T follicular helper cell (primary cell): ENCODE data around the gene METAP2.

ENCODE experiments used
- DNase-seq: peaks from one replicate; pipeline ENCODE4 v3.0.0-alpha.2; 2020; ENCODE audit warnings: low read depth

METAP2 gene

GRCh38 chr12:95513599-95513998 lies 39.6 kb downstream of the METAP2 start:
- DNase-seq = no peak

- DNase-seq = no peak
These were observed 41.2 kb downstream of the METAP2 start for GRCh38 chr12:95515197-95515596.

GRCh38 chr12:95516757-95517156 lies 42.8 kb downstream of the METAP2 start:
- no peak for DNase-seq

DNA sequence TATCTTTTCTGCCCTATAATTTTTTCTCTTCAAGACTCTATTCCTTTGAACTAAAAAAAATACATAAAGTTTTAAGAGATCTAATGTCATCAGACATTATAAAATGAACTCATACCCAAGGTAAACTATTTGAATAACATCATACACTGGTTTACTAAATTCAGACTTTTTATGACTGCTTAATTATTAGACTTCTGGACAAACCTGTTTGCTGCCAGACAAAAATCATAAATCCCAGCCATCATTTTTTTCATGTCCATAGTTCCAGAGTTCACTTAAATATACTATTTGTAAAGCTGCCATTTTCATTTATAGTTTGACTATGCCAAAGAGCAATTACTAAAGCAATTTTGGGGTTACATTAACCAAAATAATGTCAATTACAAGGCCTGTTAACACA lies 43.3 kb downstream of the METAP2 start:
- DNase-seq = no peak

- DNase-seq = no peak
These were observed 45.0 kb downstream of the METAP2 start for GRCh38 chr12:95518944-95519343.

- DNase-seq = no peak
These were observed 46.9 kb downstream of the METAP2 start for GRCh38 chr12:95520816-95521215.

- no peak for DNase-seq
These were observed 48.7 kb downstream of the METAP2 start for GRCh38 chr12:95522692-95523091.

DNA sequence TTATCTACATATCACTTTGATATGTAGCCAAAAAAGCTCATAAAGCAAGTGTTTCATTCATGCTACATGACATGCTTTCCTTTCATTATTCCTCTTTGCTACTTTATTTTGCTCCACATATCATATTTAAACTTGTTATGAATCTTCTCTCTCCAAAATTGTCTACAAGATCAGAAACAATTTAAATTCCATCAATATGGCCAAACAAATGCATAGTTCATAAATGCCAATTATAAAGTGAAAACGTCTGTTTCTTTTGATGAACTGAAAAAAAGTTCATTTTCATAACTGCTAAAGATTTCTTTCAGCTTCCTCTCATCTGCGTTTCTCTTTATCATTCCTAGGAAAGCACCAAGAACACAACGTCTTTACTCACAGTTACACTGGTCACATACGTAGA lies 54.5 kb downstream of the METAP2 start:
- DNase-seq = no peak

DNA sequence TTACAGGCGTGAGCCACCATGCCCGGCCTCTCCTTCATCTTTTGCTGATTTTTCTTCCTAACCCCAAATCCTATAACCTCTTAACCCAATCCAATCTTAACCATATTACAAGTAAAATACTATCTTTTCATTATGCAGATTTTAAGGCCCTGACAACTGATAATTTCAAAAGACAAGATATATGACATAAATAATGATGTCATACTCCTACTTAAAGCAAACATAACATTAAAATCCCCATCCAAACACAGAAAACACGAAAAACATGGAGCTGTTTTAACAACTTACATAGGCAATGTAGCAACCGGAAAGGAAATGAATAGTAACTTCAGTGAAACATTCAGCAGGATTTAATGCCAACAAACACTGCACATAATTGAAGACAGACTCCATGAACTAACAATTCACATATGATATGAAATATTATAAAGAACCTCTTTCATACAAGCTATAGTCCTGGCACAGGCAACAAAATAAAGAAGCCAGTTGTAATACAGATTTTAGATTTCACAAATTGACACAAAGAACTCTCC lies 55.8 kb downstream of the METAP2 start:
- no peak for DNase-seq

- no peak for DNase-seq
These were observed 58.9 kb downstream of the METAP2 start for GRCh38 chr12:95532851-95533250.

DNA sequence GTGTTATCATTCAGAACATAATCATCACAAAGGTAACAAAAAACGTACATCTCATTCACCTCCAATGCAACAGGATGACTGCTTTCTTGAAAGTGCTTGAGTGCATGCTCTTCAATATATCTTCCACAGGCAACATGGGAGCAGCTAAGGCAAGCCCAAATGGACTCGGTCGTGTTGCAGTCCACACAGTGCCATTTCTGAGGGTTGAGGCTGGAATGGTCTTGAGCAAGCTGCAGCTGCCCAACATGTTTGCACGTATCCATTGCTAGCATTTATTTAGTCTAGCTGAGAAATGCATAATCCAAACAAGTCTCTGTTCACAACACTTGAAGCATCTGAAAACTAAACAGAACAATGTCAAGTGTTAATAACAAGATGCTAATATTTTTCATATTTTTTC lies 60.0 kb downstream of the METAP2 start:
- no peak for DNase-seq

DNA sequence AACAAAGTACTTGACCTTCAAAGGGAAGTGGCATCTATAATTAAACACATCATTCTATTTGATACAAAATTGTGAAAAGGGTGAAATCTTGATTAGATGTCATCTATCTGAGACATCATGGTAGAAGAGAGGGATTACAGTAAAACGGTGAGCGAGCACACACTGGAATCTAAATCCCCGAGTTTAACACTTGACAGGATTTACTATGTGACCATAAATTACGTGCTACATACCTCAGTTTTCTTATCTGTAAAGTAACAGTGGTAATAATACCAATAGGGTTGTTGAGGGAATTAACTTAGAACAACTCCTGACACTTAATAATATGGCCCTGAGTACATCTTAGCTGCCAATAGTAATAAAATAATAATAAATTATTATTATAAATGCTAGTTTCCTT lies 64.1 kb downstream of the METAP2 start:
- DNase-seq = no peak

DNA sequence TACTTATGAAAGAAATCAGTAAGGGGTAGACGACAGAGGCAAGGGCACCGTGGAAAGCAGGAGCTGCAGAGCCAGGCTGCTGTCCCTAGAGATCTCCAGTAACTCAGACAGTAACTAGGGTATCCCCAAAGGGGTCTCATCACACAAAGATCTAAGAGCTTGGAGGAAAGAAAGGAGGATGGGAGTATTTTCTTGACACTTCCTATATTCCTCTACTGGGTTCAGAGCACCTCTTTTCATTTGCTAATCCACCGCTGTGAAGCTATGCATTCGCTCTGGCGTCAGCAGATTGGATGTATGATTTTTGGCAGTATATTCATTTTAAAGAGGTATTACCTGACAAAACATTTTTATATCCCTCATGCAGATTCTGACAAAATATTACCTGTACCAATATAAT lies 64.7 kb downstream of the METAP2 start:
- DNase-seq = no peak

- DNase-seq = no peak
These were observed 67.5 kb downstream of the METAP2 start for GRCh38 chr12:95541436-95541835.

GRCh38 chr12:95543305-95543704 lies 69.4 kb downstream of the METAP2 start:
- DNase-seq = no peak

DNA sequence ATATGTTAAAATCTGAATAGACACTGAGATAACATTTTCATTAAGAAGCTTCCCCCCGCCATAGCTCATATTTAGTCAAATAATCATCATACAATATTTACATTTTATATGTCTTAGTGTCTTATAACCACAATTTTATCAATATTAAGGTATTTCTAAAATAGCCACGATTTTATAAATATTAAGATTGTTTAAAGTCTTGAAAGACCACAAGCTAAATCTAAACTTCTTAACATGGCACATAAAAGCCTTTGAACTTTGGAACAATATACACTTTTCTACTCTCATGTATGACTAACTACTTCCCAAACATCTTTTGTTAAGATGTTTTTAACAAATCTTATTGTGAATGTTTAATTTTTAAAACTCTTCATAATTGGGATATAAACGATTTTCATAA lies 70.8 kb downstream of the METAP2 start:
- DNase-seq = no peak

DNA sequence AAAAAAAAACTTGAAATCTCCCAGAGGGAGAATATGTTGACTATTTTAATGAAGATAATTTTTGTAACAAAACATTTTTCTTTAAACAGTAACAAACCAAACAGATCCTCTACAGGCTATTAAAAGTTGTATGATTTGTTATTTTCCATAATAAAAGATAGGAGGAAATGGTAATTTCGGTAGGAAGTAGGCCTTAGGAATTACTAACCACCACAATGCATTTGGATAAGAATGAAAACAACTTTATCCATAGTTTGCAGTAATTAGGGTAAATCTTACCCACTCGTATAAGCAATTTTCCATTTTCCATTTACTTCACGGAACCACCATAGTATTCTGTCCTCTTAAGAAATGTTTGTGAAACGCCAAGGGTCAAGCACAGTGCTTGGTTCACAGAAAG lies 71.4 kb downstream of the METAP2 start:
- no peak for DNase-seq

DNA sequence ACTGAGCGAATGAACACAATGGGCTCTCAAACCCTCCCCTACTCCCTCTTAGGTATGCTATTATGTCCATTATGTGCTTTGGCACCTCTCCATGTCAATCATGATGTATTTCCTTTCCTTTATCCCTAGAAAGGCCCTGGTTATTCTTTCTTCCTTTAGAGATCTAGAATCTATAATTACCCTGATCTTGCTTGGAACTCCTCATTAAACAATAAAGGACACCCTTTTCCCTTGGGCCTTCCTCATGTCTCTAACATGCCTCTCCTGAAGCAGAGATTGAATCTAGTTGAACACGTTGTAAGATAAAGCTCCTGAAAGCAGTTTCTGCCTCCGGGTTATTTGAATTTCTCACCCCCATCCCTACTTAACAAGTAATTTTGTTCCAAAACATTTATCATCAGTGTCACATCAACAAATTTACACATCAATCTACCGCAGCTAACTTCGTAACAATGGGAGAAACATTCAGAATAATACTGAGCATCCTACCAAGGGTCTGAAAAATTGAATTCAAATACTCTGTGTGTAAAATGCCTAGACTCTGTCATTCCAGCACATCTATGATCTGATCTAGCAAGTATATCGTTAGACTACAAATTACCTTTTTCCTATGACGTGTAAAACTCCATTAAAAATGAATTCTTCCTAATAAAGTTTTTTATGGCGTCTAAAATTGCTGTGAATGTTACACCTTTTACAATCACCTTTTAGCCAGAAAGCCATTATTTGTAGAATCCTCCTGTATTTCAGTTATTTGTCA lies 72.0 kb downstream of the METAP2 start:
- DNase-seq = no peak

- no peak for DNase-seq
These were observed 72.5 kb downstream of the METAP2 start for GRCh38 chr12:95546491-95546813.

GRCh38 chr12:95547522-95548055 lies 73.6 kb downstream of the METAP2 start:
- DNase-seq = no peak

DNA sequence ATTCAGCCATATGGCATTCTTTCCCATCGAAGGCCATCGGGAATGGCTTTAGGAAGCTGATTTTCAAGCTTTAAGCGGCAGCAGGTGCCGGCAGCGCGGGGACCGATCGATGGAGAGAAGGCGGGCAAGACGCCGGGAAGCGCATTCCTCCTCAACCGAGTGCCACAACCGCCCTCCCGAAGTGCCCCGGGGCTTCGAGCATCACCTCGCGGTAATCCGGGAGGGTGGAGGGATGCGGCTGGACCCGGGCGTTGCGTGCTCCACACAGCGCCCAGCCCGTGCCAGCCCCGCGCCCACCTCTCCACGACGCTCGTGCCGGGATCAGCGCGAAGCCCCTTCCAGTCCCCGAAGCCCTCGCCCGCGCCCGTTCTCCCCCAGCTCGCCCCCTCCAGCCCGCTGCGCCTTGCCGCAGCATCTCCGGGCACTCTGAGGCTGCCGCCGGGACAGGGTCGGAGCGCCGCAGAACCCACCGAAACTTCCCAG lies 74.1 kb downstream of the METAP2 start:
- DNase-seq = peak; percentile 8

DNA sequence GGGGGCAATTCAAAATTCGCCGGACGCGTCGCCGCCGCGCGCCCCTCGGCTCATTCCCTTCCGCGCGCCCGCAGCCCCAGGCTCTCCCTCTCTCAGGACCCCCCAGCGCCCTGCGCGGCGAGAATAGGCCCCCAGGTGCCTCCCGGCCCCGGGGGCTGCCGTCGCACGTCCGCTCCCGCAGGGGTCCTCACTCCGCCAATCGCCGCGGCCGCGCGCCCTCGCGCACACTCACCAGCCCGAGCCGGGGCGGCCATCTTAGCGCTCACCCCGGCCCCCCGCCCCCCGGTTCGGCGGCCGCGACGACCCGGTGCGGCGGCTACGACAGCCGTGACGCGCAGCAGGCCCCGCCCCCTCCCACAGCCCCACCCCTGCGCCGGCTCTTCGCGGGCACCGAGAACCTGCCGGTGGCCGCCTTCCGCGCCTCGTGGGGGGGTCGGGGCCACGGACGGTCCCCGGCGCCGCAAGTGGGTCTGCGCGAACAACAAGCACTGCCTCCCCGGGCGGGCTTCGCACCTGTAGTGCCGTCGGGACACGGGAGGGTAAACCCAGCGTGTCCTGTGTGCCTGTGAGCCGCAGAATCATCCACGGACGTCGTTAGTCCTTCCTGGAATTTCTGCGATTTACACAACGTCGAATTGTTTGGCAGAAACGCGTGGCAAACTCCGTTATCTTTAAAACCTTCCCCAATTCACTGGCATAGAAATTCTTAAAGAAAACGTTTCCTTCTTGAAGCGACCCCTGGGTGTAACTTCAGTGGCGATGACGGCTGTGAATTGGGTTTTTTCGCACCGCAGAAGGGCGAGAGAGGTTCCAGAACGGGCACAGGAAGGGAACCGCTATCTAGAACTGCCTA lies 74.8 kb downstream of the METAP2 start:
- peak; percentile 65 for DNase-seq
